ACC112 (cell line): ENCODE results near the gene RNU7-1.

Experiments
- H2AFZ ChIP-seq: fragments of 200-600 bp; sonication (generic); one replicate; pipeline ENCODE4 v1.6.0; 2017; ENCODE audit warnings: antibody characterized with exemption, low read length; ENCODE audit not compliant: unreplicated experiment
- H3K27ac ChIP-seq: fragments of 200-600 bp; sonication (generic); 2 replicates; pipeline ENCODE4 v1.5.1; 2014; ENCODE audit warnings: low read depth, mild to moderate bottlenecking, antibody characterized with exemption, low read length, moderate library complexity
- H3K27me3 ChIP-seq: fragments of 200-600 bp; sonication (generic); 2 replicates; pipeline ENCODE4 v1.6.1; 2014; ENCODE audit warnings: mild to moderate bottlenecking, antibody characterized with exemption, low read length, moderate library complexity, mixed read lengths; ENCODE audit not compliant: insufficient read depth
- H3K36me3 ChIP-seq: fragments of 200-600 bp; sonication (generic); 2 replicates; pipeline ENCODE4 v1.6.1; 2016; ENCODE audit warnings: mild to moderate bottlenecking, antibody characterized with exemption, low read length, moderate library complexity, mixed read lengths; ENCODE audit not compliant: insufficient read depth
- H3K4me1 ChIP-seq: fragments of 200-600 bp; sonication (generic); one replicate; pipeline ENCODE4 v1.6.1; 2016; ENCODE audit warnings: low read length, mixed read lengths; ENCODE audit not compliant: insufficient read depth, unreplicated experiment, control insufficient read depth
- H3K4me3 ChIP-seq: fragments of 200-600 bp; sonication (generic); 2 replicates; pipeline ENCODE4 v1.5.1; 2014; ENCODE audit warnings: mild to moderate bottlenecking, low read depth, low read length
- H3K79me2 ChIP-seq: fragments of 200-600 bp; sonication (generic); one replicate; pipeline ENCODE4 v1.6.0; 2016; ENCODE audit warnings: low read length; ENCODE audit not compliant: control insufficient read depth, unreplicated experiment, insufficient read depth

RNU7-1 gene

GRCh38 chr12:6948873-6949594, 5.4 kb downstream of the RNU7-1 start:
- Histone ChIP-seq H3K36me3 (no peaks in the 10 kb centered on the region), H3K27ac (no peak overlapping the region), H3K4me1 (peaks cover 10% of the 10 kb centered on the region), H3K4me3 (no peak overlapping the region), H3K79me2 (peaks cover 3% of the 10 kb centered on the region), H2AFZ (peak overlapping the region; percentile 50), H3K27me3 (no peaks in the 10 kb centered on the region)

- H3K79me2 ChIP-seq = peaks cover 3% of the 10 kb centered on the region
- H2AFZ ChIP-seq = no peak overlapping the region
- no peaks in the 10 kb centered on the region for H3K36me3 ChIP-seq
- peaks cover 5% of the 10 kb centered on the region for H3K4me1 ChIP-seq
- H3K27me3 ChIP-seq = no peaks in the 10 kb centered on the region
- H3K4me3 ChIP-seq = no peak overlapping the region
- no peak overlapping the region for H3K27ac ChIP-seq
These were observed 6.8 kb downstream of the RNU7-1 start for GRCh38 chr12:6950401-6950801.

DNA sequence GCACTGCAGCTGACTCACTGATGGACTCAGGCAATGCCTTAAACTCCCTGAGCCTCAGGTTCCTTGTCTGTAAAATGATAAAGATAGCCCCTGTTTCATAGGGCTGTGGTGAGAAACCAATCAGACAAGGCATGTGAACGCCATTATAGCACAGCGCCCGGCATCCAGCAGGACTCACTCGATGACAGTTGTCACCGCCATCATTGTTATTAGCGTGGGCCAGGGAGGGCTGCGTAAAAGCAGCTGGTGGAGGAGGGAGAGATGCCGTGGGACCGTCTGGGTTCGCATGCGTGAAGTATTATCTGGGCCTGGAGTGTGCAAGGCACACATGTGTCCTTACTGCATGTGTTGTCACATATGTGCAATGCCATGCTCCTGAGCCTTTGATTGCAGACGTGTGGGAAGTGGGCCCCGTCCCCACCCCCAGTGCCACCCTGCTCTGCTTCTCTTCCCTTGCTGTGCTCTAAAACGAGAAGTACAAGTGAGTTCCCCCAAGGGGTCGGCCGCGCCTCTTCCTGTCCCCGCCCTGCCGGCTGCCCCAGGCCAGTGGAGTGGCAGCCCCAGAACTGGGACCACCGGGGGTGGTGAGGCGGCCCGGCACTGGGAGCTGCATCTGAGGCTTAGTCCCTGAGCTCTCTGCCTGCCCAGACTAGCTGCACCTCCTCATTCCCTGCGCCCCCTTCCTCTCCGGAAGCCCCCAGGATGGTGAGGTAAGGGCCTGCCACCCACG, 7.4 kb downstream of the RNU7-1 start, which contains the start of gene PTPN6:
Gene PTPN6 (plus strand): TSS at position 546 of the 730 bp plus-strand sequence. CDS start 157 bp downstream, at position 703.
- Histone ChIP-seq H2AFZ (no peak within 1 kb of the TSS), H3K4me1 (peaks cover under 1% of the 10 kb centered on the region), H3K4me3 (no peak within 1 kb of the TSS), H3K79me2 (peaks cover under 1% of the 10 kb centered on the region), H3K36me3 (no peaks in the 10 kb centered on the region), H3K27ac (no peak within 1 kb of the TSS), H3K27me3 (no peaks in the 10 kb centered on the region)

GRCh38 chr12:6951551-6952120, 8.0 kb downstream of the RNU7-1 start:
- Histone ChIP-seq H3K79me2 (no peaks in the 10 kb centered on the region), H3K4me1 (no peaks in the 10 kb centered on the region), H3K27ac (no peak overlapping the region)

GRCh38 chr12:6952121-6952862, 8.7 kb downstream of the RNU7-1 start:
- no peak overlapping the region for H3K27ac ChIP-seq
- H3K27me3 ChIP-seq = no peaks in the 10 kb centered on the region
- H3K79me2 ChIP-seq = no peaks in the 10 kb centered on the region
- no peak overlapping the region for H3K4me3 ChIP-seq
- no peaks in the 10 kb centered on the region for H3K4me1 ChIP-seq
- no peaks in the 10 kb centered on the region for H3K36me3 ChIP-seq
- H2AFZ ChIP-seq = no peak overlapping the region

More at GRCh38 chr12:6951551-6952120, 8.0 kb downstream of the RNU7-1 start:
- Histone ChIP-seq H3K27me3 (no peaks in the 10 kb centered on the region), H3K36me3 (no peaks in the 10 kb centered on the region), H2AFZ (no peak overlapping the region), H3K4me3 (no peak overlapping the region)

DNA sequence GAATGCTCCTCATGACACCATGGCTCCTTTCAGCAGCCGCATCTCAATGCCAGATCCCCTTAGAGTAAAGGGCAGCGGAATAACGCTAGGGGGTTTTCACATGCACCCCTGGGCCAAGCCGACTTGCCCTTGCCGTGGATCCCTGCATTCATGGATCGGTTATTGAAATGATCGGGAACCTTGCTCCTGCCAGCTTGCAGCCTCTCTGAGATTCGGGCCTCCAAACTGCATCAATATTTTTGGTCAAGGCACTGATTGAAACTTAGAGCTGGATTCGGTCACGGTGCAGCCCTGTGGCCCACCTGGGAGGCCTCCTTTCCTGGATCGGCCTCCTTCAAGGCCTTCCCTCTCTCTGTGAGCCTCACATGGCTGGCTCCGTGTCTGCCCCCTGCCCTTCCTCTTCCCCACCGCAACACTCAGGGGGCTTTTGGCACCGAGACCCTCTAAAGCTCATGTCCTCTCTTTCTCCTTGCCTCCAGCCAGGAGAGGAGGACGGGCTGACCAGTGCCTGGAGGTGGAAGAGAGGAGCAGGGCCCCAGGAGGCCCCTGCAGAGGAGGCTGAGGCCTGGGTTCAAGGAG, 9.3 kb downstream of the RNU7-1 start:
- H3K36me3 ChIP-seq = no peaks in the 10 kb centered on the region
- no peaks in the 10 kb centered on the region for H3K79me2 ChIP-seq
- H3K4me1 ChIP-seq = no peaks in the 10 kb centered on the region
- H3K27me3 ChIP-seq = no peaks in the 10 kb centered on the region
- no peak overlapping the region for H3K27ac ChIP-seq
- no peak overlapping the region for H3K4me3 ChIP-seq
- no peak overlapping the region for H2AFZ ChIP-seq

GRCh38 chr12:6953442-6954315, 10.1 kb downstream of the RNU7-1 start:
- H3K27ac ChIP-seq = no peak overlapping the region
- H3K4me3 ChIP-seq = no peak overlapping the region
- no peak overlapping the region for H2AFZ ChIP-seq
- H3K36me3 ChIP-seq = no peaks in the 10 kb centered on the region
- H3K27me3 ChIP-seq = no peaks in the 10 kb centered on the region
- H3K4me1 ChIP-seq = no peaks in the 10 kb centered on the region
- H3K79me2 ChIP-seq = no peaks in the 10 kb centered on the region

GRCh38 chr12:6954316-6955107, 10.9 kb downstream of the RNU7-1 start:
- no peak overlapping the region for H2AFZ ChIP-seq
- H3K27me3 ChIP-seq = no peaks in the 10 kb centered on the region
- no peaks in the 10 kb centered on the region for H3K4me1 ChIP-seq
- no peak overlapping the region for H3K4me3 ChIP-seq
- H3K79me2 ChIP-seq = no peaks in the 10 kb centered on the region
- no peaks in the 10 kb centered on the region for H3K36me3 ChIP-seq
- H3K27ac ChIP-seq = no peak overlapping the region
